Measurements from ENCODE around the gene SLC22A15. TPM values are rescaled to one million over a fixed set of nuclear protein-coding genes. Genes with fewer than 3 reads are reported as not detected.

Gene SLC22A15
- total RNA-seq, 2 experiments from 2014 or later, result 0.82 to 2.8 TPM

DNA sequence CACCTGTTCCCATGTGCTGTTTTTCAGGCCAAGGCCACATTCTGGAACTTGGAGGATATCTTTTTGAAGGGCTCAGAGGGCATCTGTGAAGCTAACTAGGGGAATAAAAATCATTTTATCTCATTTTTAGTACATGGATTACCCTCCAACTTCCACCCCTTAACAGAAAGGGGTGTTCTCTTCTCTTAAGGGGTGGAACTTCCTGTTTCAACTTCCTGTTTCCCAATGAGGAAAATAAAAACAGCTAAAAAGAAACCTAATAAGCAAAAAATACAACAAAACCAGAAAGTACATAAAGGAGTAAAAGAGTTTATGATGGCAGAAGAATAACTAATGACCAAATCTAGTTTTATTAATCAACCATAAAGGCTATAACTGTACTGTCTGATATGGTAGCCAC, 24.8 kb upstream of the SLC22A15 start:
- Histone ChIP-seq H4K20me1 (ENCODE audit: insufficient read depth, low read length) (no peaks in the 10 kb centered on the region), H3K4me3 (ENCODE audit: low read depth, low read length, poor library complexity, severe bottlenecking) (no peak overlapping the region), H2AFZ (ENCODE audit: low read length) (peak overlapping the region; percentile 91), H3K9me2 (ENCODE audit: insufficient read depth, low read length) (no peaks in the 10 kb centered on the region), H3K9me3 (ENCODE audit: low read length) (no peaks in the 10 kb centered on the region), H3K4me1 (ENCODE audit: insufficient read depth, low read length, poor library complexity, severe bottlenecking) (peaks cover 6% of the 10 kb centered on the region), H3K27ac (ENCODE audit: low read depth, low read length, poor library complexity, severe bottlenecking) (no peak overlapping the region), H3K4me2 (ENCODE audit: low read length) (peak overlapping the region; percentile 7; the same call in 1 of the 2 replicates), H3K36me3 (ENCODE audit: insufficient read depth, low read length) (no peaks in the 10 kb centered on the region), H3K79me2 (ENCODE audit: insufficient read depth, low read depth, low read length) (no peaks in the 10 kb centered on the region)
- ChIA-PET POLR2A (interaction anchor here (0.9 to 1.1 kb wide), 3 partner anchors 9 to 40 kb away, joined by 3 read pairs; no protein-coding TSS in a partner anchor), CTCF (ENCODE audit: unreplicated experiment) (interaction anchor here (1.0 kb wide), 1 partner anchor 9 kb away, joined by 3 read pairs; no protein-coding TSS in a partner anchor)
- no TSS peak for BruUV-seq (replicated peaks)
- no peak for DNase-seq (ENCODE audit: low spot score)
- intact Hi-C loops (cut with micrococcal nuclease; ENCODE audit: unreplicated experiment), result no loop called here
- no peak for TF ChIP-seq EZH2phosphoT487 (IDR thresholded peaks at IDR 0.05; ENCODE audit: borderline replicate concordance, low read depth, low read length)

DNA sequence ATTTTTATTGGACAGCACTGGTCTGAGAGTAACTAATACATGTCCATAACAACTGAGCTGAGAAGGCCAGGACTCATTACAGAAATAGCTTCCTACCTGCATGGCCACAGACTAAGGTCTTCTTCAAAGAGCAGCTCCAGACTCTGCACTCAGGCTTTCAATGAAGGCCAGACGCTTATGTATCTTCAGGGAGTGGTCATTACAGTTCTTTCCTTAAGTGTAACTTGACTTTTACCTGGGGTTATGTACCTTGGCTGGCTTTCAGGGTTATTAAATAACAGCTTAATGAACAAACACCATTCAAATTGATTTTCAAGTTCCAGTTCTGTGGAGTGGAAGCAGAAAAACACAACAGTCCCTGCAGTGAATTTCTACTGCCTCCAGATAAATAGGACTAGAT, 23.8 kb upstream of the SLC22A15 start:
- TF ChIP-seq EZH2phosphoT487 (IDR thresholded peaks at IDR 0.05; ENCODE audit: borderline replicate concordance, low read depth, low read length), result no peak
- TF ChIP-seq, protein P1, sequence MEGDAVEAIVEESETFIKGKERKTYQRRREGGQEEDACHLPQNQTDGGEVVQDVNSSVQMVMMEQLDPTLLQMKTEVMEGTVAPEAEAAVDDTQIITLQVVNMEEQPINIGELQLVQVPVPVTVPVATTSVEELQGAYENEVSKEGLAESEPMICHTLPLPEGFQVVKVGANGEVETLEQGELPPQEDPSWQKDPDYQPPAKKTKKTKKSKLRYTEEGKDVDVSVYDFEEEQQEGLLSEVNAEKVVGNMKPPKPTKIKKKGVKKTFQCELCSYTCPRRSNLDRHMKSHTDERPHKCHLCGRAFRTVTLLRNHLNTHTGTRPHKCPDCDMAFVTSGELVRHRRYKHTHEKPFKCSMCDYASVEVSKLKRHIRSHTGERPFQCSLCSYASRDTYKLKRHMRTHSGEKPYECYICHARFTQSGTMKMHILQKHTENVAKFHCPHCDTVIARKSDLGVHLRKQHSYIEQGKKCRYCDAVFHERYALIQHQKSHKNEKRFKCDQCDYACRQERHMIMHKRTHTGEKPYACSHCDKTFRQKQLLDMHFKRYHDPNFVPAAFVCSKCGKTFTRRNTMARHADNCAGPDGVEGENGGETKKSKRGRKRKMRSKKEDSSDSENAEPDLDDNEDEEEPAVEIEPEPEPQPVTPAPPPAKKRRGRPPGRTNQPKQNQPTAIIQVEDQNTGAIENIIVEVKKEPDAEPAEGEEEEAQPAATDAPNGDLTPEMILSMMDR (conservative IDR thresholded peaks at IDR 0.05; ENCODE audit: low read length), result no peak
- H3K36me3 ChIP-seq (ENCODE audit: insufficient read depth, low read length), result no peaks in the 10 kb centered on the region
- H3K4me2 ChIP-seq (ENCODE audit: low read length), result no peak overlapping the region
- CTCF ChIA-PET (ENCODE audit: unreplicated experiment), result no interaction called here
- H3K9me2 ChIP-seq (ENCODE audit: insufficient read depth, low read length), result no peaks in the 10 kb centered on the region
- H3K9me3 ChIP-seq (ENCODE audit: low read length), result no peaks in the 10 kb centered on the region
- no peak overlapping the region for H2AFZ ChIP-seq (ENCODE audit: low read length)
- no peak for DNase-seq (ENCODE audit: low spot score)
- H3K27ac ChIP-seq (ENCODE audit: low read depth, low read length, poor library complexity, severe bottlenecking), result no peak overlapping the region
- peaks cover 6% of the 10 kb centered on the region for H3K4me1 ChIP-seq (ENCODE audit: insufficient read depth, low read length, poor library complexity, severe bottlenecking)
- no peak overlapping the region for H3K4me3 ChIP-seq (ENCODE audit: low read depth, low read length, poor library complexity, severe bottlenecking)
- no TSS peak for BruUV-seq (replicated peaks)
- no peaks in the 10 kb centered on the region for H3K79me2 ChIP-seq (ENCODE audit: insufficient read depth, low read depth, low read length)
- intact Hi-C loops (cut with micrococcal nuclease; ENCODE audit: unreplicated experiment), result no loop called here
- H4K20me1 ChIP-seq (ENCODE audit: insufficient read depth, low read length), result no peaks in the 10 kb centered on the region
- POLR2A ChIA-PET, result no interaction called here

DNA sequence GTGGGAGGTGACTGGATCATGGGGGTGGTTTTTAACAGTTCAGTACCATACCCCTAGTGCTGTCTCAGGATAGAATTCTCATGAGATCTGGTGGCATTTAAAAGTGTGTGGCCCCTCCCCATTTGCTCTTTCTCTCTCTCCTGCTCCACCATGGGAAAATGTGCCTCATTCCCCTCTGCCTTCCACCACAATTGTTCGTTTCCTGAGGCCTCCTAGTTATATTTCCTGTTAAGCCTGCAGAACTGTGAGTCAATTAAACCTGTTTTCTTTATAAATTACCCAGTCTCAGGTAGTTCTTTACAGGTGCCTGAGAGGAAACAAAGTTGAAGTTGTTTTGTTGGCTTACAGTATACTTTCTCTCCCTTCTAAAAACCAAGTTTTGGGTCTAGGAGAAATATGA, 23.1 kb upstream of the SLC22A15 start:
- Histone ChIP-seq H3K4me1 (ENCODE audit: insufficient read depth, low read length, poor library complexity, severe bottlenecking) (peaks cover 6% of the 10 kb centered on the region), H3K79me2 (ENCODE audit: insufficient read depth, low read depth, low read length) (no peaks in the 10 kb centered on the region), H3K36me3 (ENCODE audit: insufficient read depth, low read length) (no peaks in the 10 kb centered on the region), H3K9me3 (ENCODE audit: low read length) (no peaks in the 10 kb centered on the region), H4K20me1 (ENCODE audit: insufficient read depth, low read length) (no peaks in the 10 kb centered on the region), H3K9me2 (ENCODE audit: insufficient read depth, low read length) (no peaks in the 10 kb centered on the region), H3K4me2 (ENCODE audit: low read length) (no peak overlapping the region), H2AFZ (ENCODE audit: low read length) (no peak overlapping the region), H3K4me3 (ENCODE audit: low read depth, low read length, poor library complexity, severe bottlenecking) (no peak overlapping the region), H3K27ac (ENCODE audit: low read depth, low read length, poor library complexity, severe bottlenecking) (no peak overlapping the region)
- ChIA-PET CTCF (ENCODE audit: unreplicated experiment) (no interaction called here), POLR2A (no interaction called here)
- BruUV-seq (replicated peaks), result no TSS peak
- no peak for DNase-seq (ENCODE audit: low spot score)
- intact Hi-C loops (cut with micrococcal nuclease; ENCODE audit: unreplicated experiment), result no loop called here
- TF ChIP-seq EZH2phosphoT487 (IDR thresholded peaks at IDR 0.05; ENCODE audit: borderline replicate concordance, low read depth, low read length), result no peak
- TF ChIP-seq, protein P1 (conservative IDR thresholded peaks at IDR 0.05; ENCODE audit: low read length), result no peak

Measured in OCI-LY7 (cell line).